ENCODE measurements around the gene ZNF519.
A peak's percentile ranks its signal among the peaks of the same experiment; 100 is the strongest.
"Not testable (repeated sequence)": the region's sequence is repeated elsewhere in the genome, so short reads cannot be mapped to it uniquely, and the experiment has no call there.

ZNF519 gene

GRCh38 chr18:14132271-14132700, at the start of gene ZNF519:
Gene ZNF519, minus strand, starts transcription at chr18:14132435. Its CDS starts 158 bp downstream, at chr18:14132277.
- DNase-seq (ENCODE audit: low read depth in 2 of 2), result peak; percentile 11 to 90

- no peak for DNase-seq (ENCODE audit: low read depth in 2 of 2)
Observed at GRCh38 chr18:14179306-14179705, 47.1 kb upstream of the ZNF519 start.

GRCh38 chr18:14178321-14179196, 46.3 kb upstream of the ZNF519 start:
- DNase-seq (ENCODE audit: low read depth in 2 of 2), result not testable (repeated sequence)

- DNase-seq (ENCODE audit: low read depth in 2 of 2), result not testable (repeated sequence)
Observed at GRCh38 chr18:14177540-14178320, 45.5 kb upstream of the ZNF519 start.

- not testable (repeated sequence) for DNase-seq (ENCODE audit: low read depth in 2 of 2)
Observed at GRCh38 chr18:14175404-14175803, 43.2 kb upstream of the ZNF519 start.

- DNase-seq (ENCODE audit: low read depth in 2 of 2), result no peak
Observed at GRCh38 chr18:14174706-14175085, 42.5 kb upstream of the ZNF519 start.

- not testable (repeated sequence) for DNase-seq (ENCODE audit: low read depth in 2 of 2)
Observed at GRCh38 chr18:14174002-14174705, 41.9 kb upstream of the ZNF519 start.

- not testable (repeated sequence) for DNase-seq (ENCODE audit: low read depth in 2 of 2)
Observed at GRCh38 chr18:14173116-14173951, 41.1 kb upstream of the ZNF519 start.

GRCh38 chr18:14172142-14173115, 40.2 kb upstream of the ZNF519 start:
- DNase-seq (ENCODE audit: low read depth in 2 of 2), result not testable (repeated sequence)

GRCh38 chr18:14171301-14172141, 39.3 kb upstream of the ZNF519 start:
- DNase-seq (ENCODE audit: low read depth in 2 of 2), result not testable (repeated sequence)

GRCh38 chr18:14170367-14171036, 38.3 kb upstream of the ZNF519 start:
- DNase-seq (ENCODE audit: low read depth in 2 of 2), result not testable (repeated sequence)

- DNase-seq (ENCODE audit: low read depth in 2 of 2), result not testable (repeated sequence)
Observed at GRCh38 chr18:14162915-14163314, 30.7 kb upstream of the ZNF519 start.

- not testable (repeated sequence) for DNase-seq (ENCODE audit: low read depth in 2 of 2)
Observed at GRCh38 chr18:14151564-14152113, 19.4 kb upstream of the ZNF519 start.

GRCh38 chr18:14150766-14151165, 18.5 kb upstream of the ZNF519 start:
- not testable (repeated sequence) for DNase-seq (ENCODE audit: low read depth in 2 of 2)

GRCh38 chr18:14149916-14150420, 17.7 kb upstream of the ZNF519 start:
- not testable (repeated sequence) for DNase-seq (ENCODE audit: low read depth in 2 of 2)

- not testable (repeated sequence) for DNase-seq (ENCODE audit: low read depth in 2 of 2)
Observed at GRCh38 chr18:14149121-14149850, 17.1 kb upstream of the ZNF519 start.
